Ascending aorta (tissue), 2 donors: ENCODE measurements around the gene IPMK. TPM values are rescaled to one million over a fixed set of nuclear protein-coding genes. Genes with fewer than 3 reads are reported as not detected.
A peak's percentile ranks its signal among the peaks of the same experiment; 100 is the strongest.

ENCODE experiments used
- DNase-seq, 2 donors: peaks; one replicate each; pipeline ENCODE4 v3.0.0-alpha.2; 2019; ENCODE audit warnings: low spot score in 2 of 2
- H3K27ac ChIP-seq, 2 donors: fragments of 200-600 bp; sonication (generic); one replicate each; pipeline ENCODE4 v1.5.1; 2016 to 2017; ENCODE audit warnings: mild to moderate bottlenecking in 1 of 2
- H3K27me3 ChIP-seq: fragments of 200-600 bp; sonication (generic); one replicate; pipeline ENCODE4 v1.5.1; 2017
- H3K36me3 ChIP-seq, 2 donors: fragments of 200-600 bp; sonication (generic); one replicate each; pipeline ENCODE4 v1.5.1; 2016
- H3K4me1 ChIP-seq, 2 donors: fragments of 200-600 bp; sonication (generic); one replicate each; pipeline ENCODE4 v1.5.1; 2016 to 2017; ENCODE audit warnings: mild to moderate bottlenecking in 1 of 2
- H3K4me3 ChIP-seq, 2 donors: fragments of 200-600 bp; sonication (generic); one replicate each; pipeline ENCODE4 v1.5.1; 2016 to 2017; ENCODE audit warnings: mild to moderate bottlenecking in 1 of 2
- H3K9me3 ChIP-seq, 2 donors: fragments of 200-600 bp; sonication (generic); one replicate each; pipeline ENCODE4 v1.5.1; 2016
- intact Hi-C: fragments of 100-400 bp; cut with DNase I; formaldehyde crosslinking; loops from one replicate; pipeline ENCODE4 v1.15.1; 2023
- total RNA-seq: library from RNA; depleted of rRNA; stranded (reverse); fragments of >200 nt; gene quantifications from one replicate; pipeline ENCODE4 v1.1.0, GENCODE V29; 2016
- TF ChIP-seq, protein P1 (sequence below), 3 experiments: fragments of 200-600 bp in 2 of 3; fragments of 450-650 bp in 1 of 3; sonication (generic) in 2 of 3; IDR thresholded peaks; one replicate each; pipeline ENCODE4 v1.5.1; 2016 to 2019; ENCODE audit warnings: antibody characterized with exemption in 3 of 3, mild to moderate bottlenecking in 1 of 3, moderate library complexity in 1 of 3

The IPMK gene
- 2.8 TPM for total RNA-seq

DNA sequence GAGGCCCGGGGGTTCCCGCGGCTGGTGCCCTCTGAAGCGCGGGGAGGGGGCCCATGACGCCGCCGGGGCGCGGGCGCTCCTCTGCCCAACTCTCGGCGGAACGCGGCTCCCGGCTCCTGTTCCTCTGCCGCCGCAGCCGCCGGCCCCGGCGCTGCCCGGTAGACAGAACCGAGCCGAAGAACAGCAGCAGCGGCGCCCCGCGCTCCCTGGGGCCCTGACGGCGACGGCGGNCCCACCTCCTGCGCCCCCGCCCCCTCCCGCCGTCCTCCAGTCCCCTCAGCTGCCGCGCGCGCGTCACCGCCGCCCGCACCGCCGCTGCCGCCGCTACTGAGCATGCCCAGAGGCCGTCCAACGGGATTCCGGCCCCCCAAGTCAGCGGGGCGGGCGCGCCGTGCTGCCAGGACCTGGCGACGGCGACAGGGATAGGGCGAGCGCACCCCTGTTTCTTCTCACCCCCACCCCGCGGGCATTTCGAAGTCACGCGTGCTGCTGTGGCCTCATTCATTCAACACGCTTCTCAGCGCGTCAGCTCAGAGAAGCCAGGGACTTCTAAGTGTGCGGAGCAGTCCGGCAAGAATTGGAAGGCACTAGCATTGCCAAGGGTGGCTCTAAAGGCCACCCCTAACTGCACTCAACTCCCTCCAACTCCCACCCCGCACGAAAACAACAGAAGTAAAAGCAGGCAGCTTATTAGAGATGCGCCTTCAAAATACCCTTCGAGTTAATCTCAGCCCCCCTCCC lies at the start of gene IPMK:
TSS of gene IPMK (minus strand) at position 182 of the 741 bp plus-strand sequence. CDS start 283 bp downstream, outside the sequence.
- peaks cover 0 to 7% of the 10 kb centered on the region in 2 donors for H3K4me1 ChIP-seq
- no peaks in the 10 kb centered on the region for H3K36me3 ChIP-seq
- TF ChIP-seq, protein P1, sequence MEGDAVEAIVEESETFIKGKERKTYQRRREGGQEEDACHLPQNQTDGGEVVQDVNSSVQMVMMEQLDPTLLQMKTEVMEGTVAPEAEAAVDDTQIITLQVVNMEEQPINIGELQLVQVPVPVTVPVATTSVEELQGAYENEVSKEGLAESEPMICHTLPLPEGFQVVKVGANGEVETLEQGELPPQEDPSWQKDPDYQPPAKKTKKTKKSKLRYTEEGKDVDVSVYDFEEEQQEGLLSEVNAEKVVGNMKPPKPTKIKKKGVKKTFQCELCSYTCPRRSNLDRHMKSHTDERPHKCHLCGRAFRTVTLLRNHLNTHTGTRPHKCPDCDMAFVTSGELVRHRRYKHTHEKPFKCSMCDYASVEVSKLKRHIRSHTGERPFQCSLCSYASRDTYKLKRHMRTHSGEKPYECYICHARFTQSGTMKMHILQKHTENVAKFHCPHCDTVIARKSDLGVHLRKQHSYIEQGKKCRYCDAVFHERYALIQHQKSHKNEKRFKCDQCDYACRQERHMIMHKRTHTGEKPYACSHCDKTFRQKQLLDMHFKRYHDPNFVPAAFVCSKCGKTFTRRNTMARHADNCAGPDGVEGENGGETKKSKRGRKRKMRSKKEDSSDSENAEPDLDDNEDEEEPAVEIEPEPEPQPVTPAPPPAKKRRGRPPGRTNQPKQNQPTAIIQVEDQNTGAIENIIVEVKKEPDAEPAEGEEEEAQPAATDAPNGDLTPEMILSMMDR (IDR thresholded peaks at IDR 0.05): no peak
- peak; percentile 88 to 97 for DNase-seq
- peak within 1 kb of the TSS; percentile 84 to 87 for H3K4me3 ChIP-seq
- peak within 1 kb of the TSS; percentile 96 for H3K27ac ChIP-seq
- H3K9me3 ChIP-seq: no peaks in the 10 kb centered on the region
- intact Hi-C loops: loop anchor here (2.0 to 10.0 kb wide), 5 partner anchors 69 to 1639 kb away; partner anchors contain the start of genes CCDC6, TFAM and UBE2D1
- H3K27me3 ChIP-seq: no peaks in the 10 kb centered on the region

DNA sequence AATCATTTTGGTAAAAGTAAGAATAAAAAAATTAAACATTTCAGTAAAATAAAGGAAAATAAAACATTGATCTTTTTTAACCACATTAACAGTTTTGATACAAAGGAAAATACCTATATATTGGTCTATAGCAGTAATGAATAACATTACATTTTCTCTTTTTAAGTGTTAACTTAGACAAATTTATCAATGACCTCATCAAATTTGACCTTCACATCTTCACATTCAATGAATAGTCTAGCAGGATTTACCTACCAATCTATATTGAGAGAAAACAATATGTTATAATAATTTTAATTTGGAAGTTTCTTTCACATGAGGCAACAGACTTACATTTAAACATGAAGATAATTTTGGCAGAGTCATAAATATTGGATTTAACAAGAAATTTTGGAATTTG lies 49.2 kb upstream of the IPMK start:
- no peak for DNase-seq

GRCh38 chr10:58311026-58311425 lies 43.3 kb upstream of the IPMK start:
- no peaks in the 10 kb centered on the region for H3K36me3 ChIP-seq
- TF ChIP-seq, protein P1 (IDR thresholded peaks at IDR 0.05): no peak
- intact Hi-C loops: no loop called here
- no peaks in the 10 kb centered on the region for H3K27me3 ChIP-seq
- no peak overlapping the region for H3K4me3 ChIP-seq
- no peak overlapping the region for H3K27ac ChIP-seq
- no peaks in the 10 kb centered on the region for H3K9me3 ChIP-seq
- no peak for DNase-seq
- H3K4me1 ChIP-seq: no peaks in the 10 kb centered on the region

More for the DNA sequence above, 49.2 kb upstream of the IPMK start:
- Histone ChIP-seq H3K4me3 (no peak overlapping the region), H3K4me1 (no peaks in the 10 kb centered on the region), H3K27ac (no peak overlapping the region), H3K9me3 (no peaks in the 10 kb centered on the region), H3K27me3 (no peaks in the 10 kb centered on the region), H3K36me3 (no peaks in the 10 kb centered on the region)
- intact Hi-C loops: no loop called here
- TF ChIP-seq, protein P1 (IDR thresholded peaks at IDR 0.05): no peak

DNA sequence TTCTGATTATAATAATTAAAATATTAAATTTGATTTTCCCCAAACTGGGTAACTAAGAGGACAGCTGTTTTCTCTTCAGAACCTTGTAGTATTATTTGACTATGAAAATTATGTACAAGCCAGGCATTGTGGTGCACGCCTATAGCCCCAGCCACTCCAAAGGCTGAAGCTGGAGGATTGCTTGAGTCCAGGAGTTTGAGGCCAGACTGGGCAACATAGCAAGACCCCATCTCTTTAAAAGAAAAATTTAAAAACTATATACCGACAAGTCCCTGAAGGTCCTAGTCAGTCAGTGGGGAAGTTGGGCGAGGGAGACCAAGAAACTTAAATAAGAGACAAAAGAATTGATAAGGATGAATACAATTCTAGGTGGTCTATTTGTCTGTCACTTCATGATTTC lies 40.0 kb upstream of the IPMK start:
- no peak overlapping the region for H3K4me3 ChIP-seq
- H3K9me3 ChIP-seq: no peaks in the 10 kb centered on the region
- DNase-seq: no peak
- intact Hi-C loops: no loop called here
- H3K27me3 ChIP-seq: no peaks in the 10 kb centered on the region
- TF ChIP-seq, protein P1 (IDR thresholded peaks at IDR 0.05): no peak
- no peaks in the 10 kb centered on the region for H3K4me1 ChIP-seq
- no peaks in the 10 kb centered on the region for H3K36me3 ChIP-seq
- no peak overlapping the region for H3K27ac ChIP-seq

DNA sequence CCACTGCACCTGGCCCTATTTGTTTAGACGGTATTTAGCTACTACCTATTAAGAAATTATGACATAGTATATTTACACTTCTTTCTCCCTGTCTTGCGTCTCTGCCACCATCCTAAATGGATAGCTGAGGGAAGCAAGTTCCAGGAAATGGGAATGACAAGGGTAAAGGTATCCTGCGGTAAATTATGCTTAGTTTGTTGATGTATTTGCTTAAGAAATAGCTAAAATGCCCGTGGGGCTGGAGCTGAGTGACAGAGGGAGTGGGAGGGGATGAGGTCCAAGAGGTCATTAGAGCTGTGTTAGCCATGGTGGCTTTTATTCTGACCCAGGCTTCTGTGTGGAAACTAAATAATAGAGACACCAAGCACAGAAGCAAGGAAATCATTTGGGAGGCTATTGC lies 38.1 kb upstream of the IPMK start:
- no peak for DNase-seq
- H3K27me3 ChIP-seq: no peaks in the 10 kb centered on the region
- TF ChIP-seq, protein P1 (IDR thresholded peaks at IDR 0.05): no peak
- no peaks in the 10 kb centered on the region for H3K9me3 ChIP-seq
- no peak overlapping the region for H3K27ac ChIP-seq
- H3K4me1 ChIP-seq: no peaks in the 10 kb centered on the region
- no peak overlapping the region for H3K4me3 ChIP-seq
- H3K36me3 ChIP-seq: no peaks in the 10 kb centered on the region
- intact Hi-C loops: no loop called here
